Astrocyte (in vitro differentiated cells and primary cell): ENCODE data around the gene TOP3B. TPM values are rescaled to one million over a fixed set of nuclear protein-coding genes. Genes with fewer than 3 reads are reported as not detected.

ENCODE experiments used
- DNase-seq: peaks from one replicate; pipeline ENCODE4 v3.0.0-alpha.2; 2010; ENCODE audit warnings: low read depth
- FAIRE-seq: peaks from 2 replicates; lab custom pipeline; 2011; peaks lifted over from hg19 to GRCh38; lab: Jason Lieb, UNC
- H2AFZ ChIP-seq: 2 replicates; pipeline ENCODE4 v1.6.0; 2012; ENCODE audit warnings: low read depth, low read length, inconsistent platforms
- H3K27ac ChIP-seq: 2 replicates; pipeline ENCODE4 v1.5.1; 2011; ENCODE audit warnings: low read depth, low read length, inconsistent platforms
- H3K27me3 ChIP-seq: 2 replicates; pipeline ENCODE4 v1.6.0; 2011; ENCODE audit warnings: low read length, inconsistent platforms; ENCODE audit not compliant: insufficient read depth
- H3K36me3 ChIP-seq: 2 replicates; pipeline ENCODE4 v1.5.1; 2011; ENCODE audit warnings: low read length, inconsistent platforms; ENCODE audit not compliant: insufficient read depth
- H3K4me1 ChIP-seq: 2 replicates; pipeline ENCODE4 v1.5.1; 2011; ENCODE audit warnings: low read length, inconsistent platforms; ENCODE audit not compliant: insufficient read depth
- H3K4me2 ChIP-seq: 2 replicates; pipeline ENCODE4 v1.6.0; 2012; ENCODE audit warnings: low read length, inconsistent platforms
- H3K4me3 ChIP-seq: 2 replicates; pipeline ENCODE4 v1.5.1; 2011; ENCODE audit warnings: low read depth, mild to moderate bottlenecking, low read length, inconsistent platforms; ENCODE audit not compliant: insufficient read depth
- H3K79me2 ChIP-seq: 2 replicates; pipeline ENCODE4 v1.6.0; 2012; ENCODE audit warnings: mild to moderate bottlenecking, low read length, inconsistent platforms; ENCODE audit not compliant: insufficient read depth
- H3K9ac ChIP-seq: 2 replicates; pipeline ENCODE4 v1.6.0; 2012; ENCODE audit warnings: mild to moderate bottlenecking, low read length, inconsistent platforms
- H3K9me3 ChIP-seq: 2 replicates; pipeline ENCODE4 v1.5.1; 2012; ENCODE audit warnings: low read depth, mild to moderate bottlenecking, low read length, inconsistent platforms; ENCODE audit not compliant: insufficient read depth
- H4K20me1 ChIP-seq: 2 replicates; pipeline ENCODE4 v1.6.0; 2012; ENCODE audit warnings: low read length, inconsistent platforms; ENCODE audit not compliant: insufficient read depth
- H3K27ac Mint-ChIP-seq: one replicate; pipeline ENCODE4 v1.8.0; 2021; ENCODE audit warnings: mild to moderate bottlenecking, mixed read lengths; ENCODE audit not compliant: unreplicated experiment
- H3K27me3 Mint-ChIP-seq: one replicate; pipeline ENCODE4 v1.8.0; 2021; ENCODE audit warnings: low read depth, mixed read lengths; ENCODE audit not compliant: unreplicated experiment
- H3K36me3 Mint-ChIP-seq: one replicate; pipeline ENCODE4 v1.8.0; 2021; ENCODE audit warnings: low read depth, mixed read lengths; ENCODE audit not compliant: unreplicated experiment
- H3K4me1 Mint-ChIP-seq: one replicate; pipeline ENCODE4 v1.8.0; 2021; ENCODE audit warnings: low read depth, mixed read lengths; ENCODE audit not compliant: unreplicated experiment
- H3K4me3 Mint-ChIP-seq: one replicate; pipeline ENCODE4 v1.8.0; 2021; ENCODE audit warnings: mild to moderate bottlenecking, moderate library complexity, mixed read lengths; ENCODE audit not compliant: unreplicated experiment
- H3K9me3 Mint-ChIP-seq: one replicate; pipeline ENCODE4 v1.8.0; 2021; ENCODE audit warnings: mild to moderate bottlenecking, mixed read lengths; ENCODE audit not compliant: unreplicated experiment
- CTCF ChIP-seq: IDR thresholded peaks from 2 replicates; pipeline ENCODE4 v1.5.1; 2011; ENCODE audit warnings: low read depth, mild to moderate bottlenecking, inconsistent platforms, low read length, moderate library complexity; ENCODE audit not compliant: insufficient read depth
- EZH2 ChIP-seq: IDR thresholded peaks from 2 replicates; pipeline ENCODE4 v1.6.1; 2012; ENCODE audit warnings: mild to moderate bottlenecking, low read length, inconsistent platforms; ENCODE audit not compliant: insufficient read depth
- total RNA-seq: library from RNA; stranded (reverse); gene quantifications from 2 replicates; pipeline ENCODE4 v1.2.1, GENCODE V29; 2021

Gene TOP3B
- total RNA-seq, 1 donor from 2014 or later: 37.3 TPM

- H3K9me3 ChIP-seq: no peaks in the 10 kb centered on the region
- Mint-ChIP-seq H3K4me3 (no peak overlapping the region), H3K36me3 (no peaks in the 10 kb centered on the region), H3K27me3 (peaks cover 28% of the 10 kb centered on the region), H3K9me3 (no peaks in the 10 kb centered on the region), H3K27ac (no peak overlapping the region), H3K4me1 (no peaks in the 10 kb centered on the region)
- no peaks in the 10 kb centered on the region for H3K36me3 ChIP-seq
- H4K20me1 ChIP-seq: no peaks in the 10 kb centered on the region
- no peak overlapping the region for H3K27ac ChIP-seq
- no peak overlapping the region for H3K9ac ChIP-seq
- DNase-seq (no peak), FAIRE-seq (no peak)
- H3K4me2 ChIP-seq: no peak overlapping the region
- peaks cover 10% of the 10 kb centered on the region for H3K27me3 ChIP-seq
- no peak for TF ChIP-seq CTCF
- TF ChIP-seq EZH2: no peak
- no peaks in the 10 kb centered on the region for H3K79me2 ChIP-seq
- H3K4me1 ChIP-seq: no peaks in the 10 kb centered on the region
- H3K4me3 ChIP-seq: no peak overlapping the region
- H2AFZ ChIP-seq: no peak overlapping the region
Observed at GRCh38 chr22:22013559-22014284, 31.1 kb upstream of the TOP3B start.

GRCh38 chr22:22011964-22012363 is 29.4 kb upstream of the TOP3B start:
- peaks cover 21% of the 10 kb centered on the region for H3K27me3 Mint-ChIP-seq
- no peak overlapping the region for H3K27ac ChIP-seq

More at GRCh38 chr22:22011964-22012363, 29.4 kb upstream of the TOP3B start:
- Histone ChIP-seq H3K79me2 (no peaks in the 10 kb centered on the region), H3K9ac (no peak overlapping the region), H3K36me3 (no peaks in the 10 kb centered on the region), H4K20me1 (no peaks in the 10 kb centered on the region), H3K4me1 (no peaks in the 10 kb centered on the region), H3K4me3 (no peak overlapping the region), H2AFZ (no peak overlapping the region), H3K9me3 (no peaks in the 10 kb centered on the region), H3K27me3 (peaks cover 10% of the 10 kb centered on the region), H3K4me2 (no peak overlapping the region)
- no peak for DNase-seq
- Mint-ChIP-seq H3K9me3 (no peaks in the 10 kb centered on the region), H3K27ac (no peak overlapping the region), H3K4me1 (no peaks in the 10 kb centered on the region), H3K4me3 (no peak overlapping the region), H3K36me3 (no peaks in the 10 kb centered on the region)
- no peak for FAIRE-seq
- TF ChIP-seq EZH2: no peak
- TF ChIP-seq CTCF: no peak
